HEK293 (cell line): ENCODE results near the gene FNDC3A.
A peak's percentile ranks its signal among the peaks of the same experiment; 100 is the strongest.

Experiments used
- CTCF ChIA-PET: fragments of 350-600 bp; formaldehyde crosslinking; extraction: SDS; loops from one replicate; lab custom pipeline; 2021; ENCODE audit warnings: antibody characterized with exemption; lab: Yijun Ruan, JAX
- POLR2A ChIA-PET: fragments of 300-600 bp; formaldehyde crosslinking; extraction: SDS; loops from one replicate; lab custom pipeline; 2020; ENCODE audit warnings: antibody characterized with exemption, inconsistent platforms; lab: Yijun Ruan, JAX
- H3K27ac ChIP-seq: fragments of 200-500 bp; sonication (Bioruptor generic); 2 replicates; pipeline ENCODE4 v1.5.1; 2014; ENCODE audit warnings: low read depth, low read length, control low read depth, inconsistent platforms; ENCODE audit errors: extremely low read depth
- H3K36me3 ChIP-seq, 2 experiments: fragments of 200-500 bp in 1 of 2; sonication (Bioruptor generic) in 1 of 2; 1 replicate in 1 of 2; 2 replicates in 1 of 2; pipeline ENCODE4 v1.5.1; 2014 to 2017; ENCODE audit warnings: inconsistent platforms in 2 of 2, low read length in 2 of 2; ENCODE audit not compliant: control insufficient read depth in 2 of 2, insufficient read depth in 1 of 2
- H3K4me1 ChIP-seq: fragments of 200-500 bp; sonication (Bioruptor generic); 2 replicates; pipeline ENCODE4 v1.5.1; 2014; ENCODE audit warnings: mild to moderate bottlenecking, low read length, inconsistent platforms; ENCODE audit not compliant: control insufficient read depth, insufficient read depth
- H3K4me3 ChIP-seq: 2 replicates; pipeline ENCODE4 v1.5.1; 2011; ENCODE audit warnings: low read depth, mild to moderate bottlenecking, control low read depth, low read length, moderate library complexity
- H3K9me3 ChIP-seq: fragments of 200-500 bp; sonication (Bioruptor generic); 2 replicates; pipeline ENCODE4 v1.5.1; 2014; ENCODE audit warnings: low read depth, low read length, inconsistent platforms; ENCODE audit not compliant: control insufficient read depth, insufficient read depth
- GLI4 ChIP-seq: fragments of 450-650 bp; formaldehyde crosslinking; IDR thresholded peaks from 2 replicates; pipeline ENCODE4 v1.5.1; 2016; ENCODE audit warnings: missing biosample characterization, missing genetic modification characterization
- GLIS1 ChIP-seq: fragments of 450-650 bp; formaldehyde crosslinking; IDR thresholded peaks from 2 replicates; pipeline ENCODE4 v1.5.1; 2016; ENCODE audit warnings: missing biosample characterization, missing genetic modification characterization
- SCRT2 ChIP-seq: fragments of 450-650 bp; formaldehyde crosslinking; IDR thresholded peaks from 2 replicates; pipeline ENCODE4 v1.5.1; 2016; ENCODE audit warnings: missing biosample characterization, missing genetic modification characterization
- SP2 ChIP-seq: fragments of 450-650 bp; formaldehyde crosslinking; IDR thresholded peaks from 2 replicates; pipeline ENCODE4 v1.5.1; 2016; ENCODE audit warnings: missing biosample characterization, missing genetic modification characterization
- ZBTB10 ChIP-seq: fragments of 450-650 bp; formaldehyde crosslinking; IDR thresholded peaks from 2 replicates; pipeline ENCODE4 v1.5.1; 2016; ENCODE audit warnings: missing biosample characterization, missing genetic modification characterization
- ZBTB20 ChIP-seq: fragments of 450-650 bp; formaldehyde crosslinking; IDR thresholded peaks from 2 replicates; pipeline ENCODE4 v1.5.1; 2016; ENCODE audit warnings: missing biosample characterization, missing genetic modification characterization
- ZNF138 ChIP-seq: fragments of 450-650 bp; formaldehyde crosslinking; IDR thresholded peaks from 2 replicates; pipeline ENCODE4 v1.5.1; 2016; ENCODE audit warnings: missing biosample characterization, missing genetic modification characterization, borderline replicate concordance
- ZNF148 ChIP-seq: fragments of 450-650 bp; formaldehyde crosslinking; IDR thresholded peaks from 2 replicates; pipeline ENCODE4 v1.5.0; 2017; ENCODE audit warnings: missing biosample characterization, missing genetic modification characterization, borderline replicate concordance
- ZNF37A ChIP-seq: fragments of 450-650 bp; IDR thresholded peaks from 2 replicates; pipeline ENCODE4 v1.5.1; 2018; ENCODE audit warnings: missing biosample characterization, missing genetic modification characterization
- ZNF449 ChIP-seq: fragments of 450-650 bp; formaldehyde crosslinking; IDR thresholded peaks from 2 replicates; pipeline ENCODE4 v1.5.1; 2017; ENCODE audit warnings: missing biosample characterization, mild to moderate bottlenecking, missing genetic modification characterization, moderate library complexity
- ZNF501 ChIP-seq: fragments of 450-650 bp; formaldehyde crosslinking; IDR thresholded peaks from 2 replicates; pipeline ENCODE4 v1.5.1; 2016; ENCODE audit warnings: missing biosample characterization, missing genetic modification characterization
- ZNF610 ChIP-seq: fragments of 450-650 bp; formaldehyde crosslinking; IDR thresholded peaks from 2 replicates; pipeline ENCODE4 v1.5.1; 2016; ENCODE audit warnings: missing biosample characterization, missing genetic modification characterization, borderline replicate concordance
- ZNF629 ChIP-seq: fragments of 450-650 bp; formaldehyde crosslinking; IDR thresholded peaks from 2 replicates; pipeline ENCODE4 v1.5.1; 2017; ENCODE audit warnings: missing biosample characterization, missing genetic modification characterization
- ZNF76 ChIP-seq: fragments of 450-650 bp; formaldehyde crosslinking; IDR thresholded peaks from 2 replicates; pipeline ENCODE4; 2016; ENCODE audit warnings: low read depth, missing biosample characterization, missing genetic modification characterization, borderline replicate concordance
- TF ChIP-seq, protein P1 (sequence below): fragments of 450-650 bp; formaldehyde crosslinking; IDR thresholded peaks from 2 replicates; pipeline ENCODE4; 2016; ENCODE audit warnings: missing biosample characterization, missing genetic modification characterization
- TF ChIP-seq, protein P2 (sequence below): fragments of 450-650 bp; formaldehyde crosslinking; IDR thresholded peaks from 2 replicates; pipeline ENCODE4 v1.5.1; 2016; ENCODE audit warnings: missing biosample characterization, missing genetic modification characterization

Gene FNDC3A

DNA sequence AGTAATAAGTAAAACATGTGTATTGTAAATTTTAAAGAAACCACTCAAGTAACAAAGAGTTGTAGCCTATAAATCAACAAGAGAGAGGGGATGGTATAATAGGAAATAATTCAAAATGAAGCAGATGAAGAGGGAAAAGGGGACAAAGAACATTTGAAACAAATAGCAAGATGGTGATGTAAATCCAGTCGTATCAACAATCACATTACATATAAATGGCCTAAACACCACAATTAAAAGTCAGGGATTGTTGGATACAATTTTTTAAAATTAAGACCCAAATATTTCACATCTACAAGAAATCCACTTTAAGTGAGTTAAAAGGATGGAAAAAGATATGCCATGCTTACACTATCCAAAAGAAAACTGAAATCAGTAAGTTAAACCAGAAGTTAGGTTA is 15.2 kb downstream of the FNDC3A start:
- Histone ChIP-seq H3K9me3 (no peaks in the 10 kb centered on the region), H3K27ac (no peak overlapping the region), H3K4me3 (no peak overlapping the region)
- CTCF ChIA-PET: no interaction called here
- TF ChIP-seq ZNF610 (tag by site-specific recombination) (no peak), ZNF449 (tag by site-specific recombination) (no peak), ZNF37A (tag by site-specific recombination) (no peak), GLI4 (tag by site-specific recombination) (no peak), ZNF138 (no peak), ZNF148 (tag by site-specific recombination) (no peak), ZBTB10 (tag by site-specific recombination) (no peak), ZNF501 (tag by site-specific recombination) (no peak), SP2 (tag by site-specific recombination) (no peak), ZNF76 (tag by site-specific recombination) (no peak)
- TF ChIP-seq, protein P1, sequence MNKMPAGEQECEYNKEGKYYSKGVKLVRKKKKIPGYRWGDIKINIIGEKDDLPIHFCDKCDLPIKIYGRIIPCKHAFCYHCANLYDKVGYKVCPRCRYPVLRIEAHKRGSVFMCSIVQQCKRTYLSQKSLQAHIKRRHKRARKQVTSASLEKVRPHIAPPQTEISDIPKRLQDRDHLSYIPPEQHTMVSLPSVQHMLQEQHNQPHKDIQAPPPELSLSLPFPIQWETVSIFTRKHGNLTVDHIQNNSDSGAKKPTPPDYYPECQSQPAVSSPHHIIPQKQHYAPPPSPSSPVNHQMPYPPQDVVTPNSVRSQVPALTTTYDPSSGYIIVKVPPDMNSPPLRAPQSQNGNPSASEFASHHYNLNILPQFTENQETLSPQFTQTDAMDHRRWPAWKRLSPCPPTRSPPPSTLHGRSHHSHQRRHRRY (tag by site-specific recombination): no peak
- TF ChIP-seq, protein P2, sequence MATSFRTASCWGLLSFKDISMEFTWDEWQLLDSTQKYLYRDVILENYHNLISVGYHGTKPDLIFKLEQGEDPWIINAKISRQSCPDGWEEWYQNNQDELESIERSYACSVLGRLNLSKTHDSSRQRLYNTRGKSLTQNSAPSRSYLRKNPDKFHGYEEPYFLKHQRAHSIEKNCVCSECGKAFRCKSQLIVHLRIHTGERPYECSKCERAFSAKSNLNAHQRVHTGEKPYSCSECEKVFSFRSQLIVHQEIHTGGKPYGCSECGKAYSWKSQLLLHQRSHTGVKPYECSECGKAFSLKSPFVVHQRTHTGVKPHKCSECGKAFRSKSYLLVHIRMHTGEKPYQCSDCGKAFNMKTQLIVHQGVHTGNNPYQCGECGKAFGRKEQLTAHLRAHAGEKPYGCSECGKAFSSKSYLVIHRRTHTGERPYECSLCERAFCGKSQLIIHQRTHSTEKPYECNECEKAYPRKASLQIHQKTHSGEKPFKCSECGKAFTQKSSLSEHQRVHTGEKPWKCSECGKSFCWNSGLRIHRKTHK (tag by site-specific recombination): no peak
- TF ChIP-seq, all 188 proteins: peak for 0
- POLR2A ChIA-PET: no interaction called here
- Histone ChIP-seq H3K4me1 (no peaks in the 10 kb centered on the region), H3K36me3 (no peaks in the 10 kb centered on the region)

- Histone ChIP-seq H3K27ac (no peak overlapping the region), H3K4me3 (no peak overlapping the region), H3K9me3 (no peaks in the 10 kb centered on the region), H3K36me3 (no peaks in the 10 kb centered on the region), H3K4me1 (no peaks in the 10 kb centered on the region)
- ChIA-PET POLR2A (no interaction called here), CTCF (no interaction called here)
- TF ChIP-seq ZBTB20 (tag by site-specific recombination) (0 out of 2 replicates have a peak, but pooled peaks have one; percentile 14), GLIS1 (tag by site-specific recombination) (no peak), ZNF629 (tag by site-specific recombination) (no peak), SCRT2 (peak; percentile 79)
These were observed 17.4 kb downstream of the FNDC3A start for GRCh38 chr13:48993150-48993549.
